IMR-90 (cell line): Measurements from ENCODE around the gene TXNL4A. TPM values are rescaled to one million over a fixed set of nuclear protein-coding genes. Genes with fewer than 3 reads are reported as not detected.

ENCODE experiments used
- ATAC-seq: fragments of 200-7000 bp; cut with Tn5 transposase; 2 replicates; pipeline ENCODE4 v1.9.1; 2020; ENCODE audit warnings: low read depth, mild to moderate bottlenecking, moderate library complexity
- BruUV-seq: library from RNA; stranded (reverse); fragments of 400-500 nt; replicated peaks from 2 replicates; lab custom pipeline; 2021; lab: Mats Ljungman, UMichigan
- CTCF ChIA-PET: fragments of 300-600 bp; formaldehyde crosslinking; extraction: SDS; loops from one replicate; lab custom pipeline; 2021; ENCODE audit warnings: antibody characterized with exemption; lab: Yijun Ruan, JAX
- POLR2A ChIA-PET: fragments of 300-600 bp; sonication (Branson Sonifier 250); formaldehyde crosslinking; loops from one replicate; lab custom pipeline; 2022; ENCODE audit warnings: antibody characterized with exemption; ENCODE audit not compliant: unreplicated experiment; lab: Charles Lee
- DNase-seq: peaks from one replicate; pipeline ENCODE4 v3.0.0; 2013
- H2AFZ ChIP-seq: replicated peaks from 2 replicates; pipeline ENCODE3; 2013; ENCODE audit warnings: low read length, mild to moderate bottlenecking; ENCODE audit not compliant: poor library complexity
- H2AK5ac ChIP-seq: 2 replicates; pipeline ENCODE4 v1.6.1; 2013; ENCODE audit warnings: low read depth, low read length, inconsistent platforms
- H2AK9ac ChIP-seq: replicated peaks from 2 replicates; pipeline ENCODE3; 2013; ENCODE audit warnings: mild to moderate bottlenecking, low read depth, low read length, moderate library complexity; ENCODE audit not compliant: poor library complexity
- H2BK120ac ChIP-seq: 2 replicates; pipeline ENCODE4 v1.6.1; 2013; ENCODE audit warnings: low read depth, low read length, inconsistent platforms
- H2BK15ac ChIP-seq: 3 replicates; pipeline ENCODE4 v1.6.1; 2013; ENCODE audit warnings: low read depth, low read length, inconsistent platforms
- H2BK20ac ChIP-seq: 2 replicates; pipeline ENCODE4 v1.6.1; 2013; ENCODE audit warnings: low read depth, mild to moderate bottlenecking, inconsistent platforms, low read length, moderate library complexity
- H2BK5ac ChIP-seq: 2 replicates; pipeline ENCODE4 v1.6.1; 2013; ENCODE audit warnings: mild to moderate bottlenecking, low read depth, low read length, inconsistent platforms; ENCODE audit not compliant: poor library complexity, severe bottlenecking
- H3K14ac ChIP-seq: replicated peaks from 2 replicates; pipeline ENCODE4 v1.6.1; 2013; ENCODE audit warnings: low read depth, low read length, inconsistent platforms
- H3K18ac ChIP-seq: 2 replicates; pipeline ENCODE4 v1.6.1; 2013; ENCODE audit warnings: low read depth, low read length, control low read depth
- H3K23ac ChIP-seq: 2 replicates; pipeline ENCODE4 v1.6.1; 2013; ENCODE audit warnings: low read depth, low read length, inconsistent platforms
- H3K27ac ChIP-seq: 2 replicates; pipeline ENCODE4 v1.5.1; 2013; ENCODE audit warnings: mild to moderate bottlenecking, control low read depth, low read length; ENCODE audit not compliant: insufficient read depth
- H3K27me3 ChIP-seq: 2 replicates; pipeline ENCODE4 v1.6.1; 2013; ENCODE audit warnings: low read length; ENCODE audit not compliant: control insufficient read depth, insufficient read depth
- H3K36me3 ChIP-seq: 2 replicates; pipeline ENCODE4 v1.6.1; 2013; ENCODE audit warnings: low read length, mixed read lengths; ENCODE audit not compliant: control insufficient read depth, insufficient read depth
- H3K4ac ChIP-seq: 2 replicates; pipeline ENCODE4 v1.6.1; 2013; ENCODE audit warnings: low read depth, low read length, inconsistent platforms
- H3K4me1 ChIP-seq: 2 replicates; pipeline ENCODE4 v1.6.1; 2013; ENCODE audit warnings: low read length, mixed read lengths; ENCODE audit not compliant: control insufficient read depth, insufficient read depth
- H3K4me2 ChIP-seq: 2 replicates; pipeline ENCODE4 v1.6.1; 2013; ENCODE audit warnings: low read depth, mild to moderate bottlenecking, control low read depth, low read length, moderate library complexity
- H3K4me3 ChIP-seq: 2 replicates; pipeline ENCODE4 v1.5.1; 2013; ENCODE audit warnings: low read depth, mild to moderate bottlenecking, control low read depth, low read length, moderate library complexity; ENCODE audit not compliant: insufficient read depth
- H3K56ac ChIP-seq: 2 replicates; pipeline ENCODE4 v1.6.1; 2013; ENCODE audit warnings: low read length, inconsistent platforms; ENCODE audit not compliant: insufficient read depth; ENCODE audit errors: extremely low read depth
- H3K79me1 ChIP-seq, 2 experiments: 2 replicates each; pipeline ENCODE4 v1.6.1; 2013; ENCODE audit warnings: low read length in 2 of 2, inconsistent platforms in 1 of 2, low read depth in 1 of 2
- H3K9ac ChIP-seq: 2 replicates; pipeline ENCODE4 v1.6.1; 2013; ENCODE audit warnings: low read depth, low read length, control low read depth
- H3K9me1 ChIP-seq: 2 replicates; pipeline ENCODE4 v1.6.1; 2013; ENCODE audit warnings: low read length, inconsistent platforms; ENCODE audit not compliant: insufficient read depth
- H3K9me3 ChIP-seq: 2 replicates; pipeline ENCODE4 v1.6.1; 2013; ENCODE audit warnings: low read length; ENCODE audit not compliant: control insufficient read depth, insufficient read depth
- H4K20me1 ChIP-seq: 2 replicates; pipeline ENCODE4 v1.6.1; 2013; ENCODE audit warnings: low read length, inconsistent platforms; ENCODE audit not compliant: insufficient read depth
- H4K5ac ChIP-seq: 2 replicates; pipeline ENCODE4 v1.6.1; 2013; ENCODE audit warnings: mild to moderate bottlenecking, low read depth, low read length, control low read depth
- H4K8ac ChIP-seq, 2 experiments: 2 replicates each; pipeline ENCODE4 v1.6.1; 2013; ENCODE audit warnings: low read depth in 2 of 2, low read length in 2 of 2, control low read depth in 1 of 2, inconsistent platforms in 1 of 2
- H4K91ac ChIP-seq: 2 replicates; pipeline ENCODE4 v1.6.1; 2013; ENCODE audit warnings: low read depth, low read length, inconsistent platforms; ENCODE audit not compliant: insufficient read depth
- BHLHE40 ChIP-seq: fragments of 150-350 bp; IDR thresholded peaks from 2 replicates; pipeline ENCODE4 v1.6.1; 2016; ENCODE audit warnings: mild to moderate bottlenecking, low read depth, low read length
- CEBPB ChIP-seq: IDR thresholded peaks from 2 replicates; pipeline ENCODE4 v1.6.1; 2012; ENCODE audit warnings: low read depth, low read length, improper control_type of control experiment
- CHD1 ChIP-seq: IDR thresholded peaks from 2 replicates; pipeline ENCODE4 v1.6.1; 2012; ENCODE audit warnings: low read depth, low read length, improper control_type of control experiment
- MAZ ChIP-seq: IDR thresholded peaks from 2 replicates; pipeline ENCODE4 v1.6.1; 2012; ENCODE audit warnings: low read depth, mild to moderate bottlenecking, low read length, improper control_type of control experiment, moderate library complexity, borderline replicate concordance
- MXI1 ChIP-seq: IDR thresholded peaks from 2 replicates; pipeline ENCODE4 v1.6.1; 2012; ENCODE audit warnings: low read depth, mild to moderate bottlenecking, low read length, moderate library complexity, borderline replicate concordance
- POLR2A ChIP-seq: IDR thresholded peaks from 2 replicates; pipeline ENCODE4 v1.6.1; 2012; ENCODE audit warnings: mild to moderate bottlenecking, low read depth, low read length
- RAD21 ChIP-seq: IDR thresholded peaks from 2 replicates; pipeline ENCODE4 v1.6.1; 2012; ENCODE audit warnings: low read length, improper control_type of control experiment
- RCOR1 ChIP-seq: IDR thresholded peaks from 2 replicates; pipeline ENCODE4 v1.6.1; 2012; ENCODE audit warnings: mild to moderate bottlenecking, low read length, improper control_type of control experiment; ENCODE audit not compliant: insufficient replicate concordance
- RFX5 ChIP-seq: IDR thresholded peaks from 2 replicates; pipeline ENCODE4 v1.8.0; 2012; ENCODE audit warnings: low read depth, mild to moderate bottlenecking, low read length, moderate library complexity
- WGBS, 2 experiments: methylation state at CpG; one replicate each; pipeline versions ENCODE4 v1.1.5 to v1.1.7; 2013; ENCODE audit warnings: missing lambda C conversion rate in 2 of 2; ENCODE audit not compliant: insufficient read length in 1 of 2; ENCODE audit errors: extremely low coverage in 2 of 2; 5-methylcytosine and 5-hydroxymethylcytosine counted together
- dilution Hi-C: fragments of 300-500 bp; cut with HindIII; formaldehyde crosslinking; loops from one replicate; pipeline ENCODE4 v1.14.3; 2018; ENCODE audit warnings: low sequenced_read_pairs; ENCODE audit not compliant: unreplicated experiment
- in situ Hi-C: fragments of 300-500 bp; cut with MboI; formaldehyde crosslinking; loops from 3 replicates; pipeline ENCODE4 v1.14.3; 2019; ENCODE audit warnings: low sequenced_read_pairs, inconsistent platforms, mixed read lengths
- intact Hi-C: fragments of 100-400 bp; cut with micrococcal nuclease; formaldehyde crosslinking; loops from 2 replicates; pipeline ENCODE4 v1.10.0; 2022
- polyA plus RNA-seq, 3 experiments: library from polyadenylated mRNA; depleted of rRNA; stranded (reverse); fragments of >200 nt; gene quantifications; 2 replicates each; pipeline ENCODE4 v1.2.3, GENCODE V29; 2012; ENCODE audit warnings: low replicate concordance in 1 of 3
- total RNA-seq: library from RNA; depleted of rRNA; stranded (reverse); fragments of >200 nt; gene quantifications from 2 replicates; pipeline ENCODE4 v1.2.3, GENCODE V29; 2012
- TF ChIP-seq, protein P1 (sequence below): fragments of 150-350 bp; IDR thresholded peaks from 2 replicates; pipeline ENCODE4 v1.6.1; 2017; ENCODE audit warnings: mild to moderate bottlenecking, antibody characterized with exemption, low read length, low read depth
- TF ChIP-seq, protein P2 (sequence below): fragments of 150-350 bp; IDR thresholded peaks from 2 replicates; pipeline ENCODE4 v1.6.1; 2016; ENCODE audit warnings: low read depth, mild to moderate bottlenecking, low read length, moderate library complexity, borderline replicate concordance

The TXNL4A gene
- total and polyA plus RNA-seq, 2 of the 4 experiments (the other 2 are of a cell fraction) = 38.7 to 103 TPM

- Histone ChIP-seq H4K20me1 (peaks cover 92% of the 10 kb centered on the region), H3K23ac (no peak overlapping the region), H2BK20ac (no peak overlapping the region), H3K4me3 (no peak overlapping the region), H3K18ac (no peak overlapping the region), H3K4ac (no peak overlapping the region), H3K56ac (no peak overlapping the region), H3K4me1 (peaks cover 16% of the 10 kb centered on the region), H3K9ac (no peak overlapping the region), H3K27me3 (no peaks in the 10 kb centered on the region), H3K27ac (no peak overlapping the region), H4K8ac (no peak overlapping the region), H3K14ac (no peak overlapping the region), H2BK15ac (no peak overlapping the region), H4K91ac (no peak overlapping the region), H2BK5ac (no peak overlapping the region), H4K5ac (no peak overlapping the region), H2AFZ (no peak overlapping the region), H3K79me1 (peaks cover 18 to 74% of the 10 kb centered on the region in 2 experiments), H2AK9ac (no peak overlapping the region), H3K9me1 (peaks cover 22% of the 10 kb centered on the region), H2AK5ac (no peak overlapping the region), H2BK120ac (no peak overlapping the region), H3K4me2 (no peak overlapping the region), H3K36me3 (peaks cover 18% of the 10 kb centered on the region), H3K9me3 (no peaks in the 10 kb centered on the region)
- ATAC-seq (no peak), DNase-seq (no peak)
- TF ChIP-seq, protein P1, sequence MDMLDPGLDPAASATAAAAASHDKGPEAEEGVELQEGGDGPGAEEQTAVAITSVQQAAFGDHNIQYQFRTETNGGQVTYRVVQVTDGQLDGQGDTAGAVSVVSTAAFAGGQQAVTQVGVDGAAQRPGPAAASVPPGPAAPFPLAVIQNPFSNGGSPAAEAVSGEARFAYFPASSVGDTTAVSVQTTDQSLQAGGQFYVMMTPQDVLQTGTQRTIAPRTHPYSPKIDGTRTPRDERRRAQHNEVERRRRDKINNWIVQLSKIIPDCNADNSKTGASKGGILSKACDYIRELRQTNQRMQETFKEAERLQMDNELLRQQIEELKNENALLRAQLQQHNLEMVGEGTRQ = no peak
- TF ChIP-seq, protein P2, sequence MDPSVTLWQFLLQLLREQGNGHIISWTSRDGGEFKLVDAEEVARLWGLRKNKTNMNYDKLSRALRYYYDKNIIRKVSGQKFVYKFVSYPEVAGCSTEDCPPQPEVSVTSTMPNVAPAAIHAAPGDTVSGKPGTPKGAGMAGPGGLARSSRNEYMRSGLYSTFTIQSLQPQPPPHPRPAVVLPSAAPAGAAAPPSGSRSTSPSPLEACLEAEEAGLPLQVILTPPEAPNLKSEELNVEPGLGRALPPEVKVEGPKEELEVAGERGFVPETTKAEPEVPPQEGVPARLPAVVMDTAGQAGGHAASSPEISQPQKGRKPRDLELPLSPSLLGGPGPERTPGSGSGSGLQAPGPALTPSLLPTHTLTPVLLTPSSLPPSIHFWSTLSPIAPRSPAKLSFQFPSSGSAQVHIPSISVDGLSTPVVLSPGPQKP = no peak
- no peak for TF ChIP-seq CEBPB
- no peak for TF ChIP-seq RCOR1
- TF ChIP-seq MXI1 = no peak
- no peak for TF ChIP-seq MAZ
- no peak for TF ChIP-seq CHD1
- TF ChIP-seq BHLHE40 = no peak
- no peak for TF ChIP-seq RFX5
- TF ChIP-seq RAD21 = no peak
- no peak for TF ChIP-seq POLR2A
- ChIA-PET CTCF (no interaction called here), POLR2A (no interaction called here)
- 100% methylated on average over 2 of the region's 4 CpGs; no CpG with 5 or more reads in 1 of the 2 experiments for WGBS, 2 experiments
- no TSS peak for BruUV-seq
- dilution Hi-C loops = no loop called here
- in situ Hi-C loops = no loop called here
- intact Hi-C loops = no loop called here
Measured at GRCh38 chr18:79983253-79983652, 5.1 kb downstream of the TXNL4A start.
